Prostate gland (tissue), 2 donors: ENCODE results near the gene TCIRG1. TPM values are rescaled to one million over a fixed set of nuclear protein-coding genes. Genes with fewer than 3 reads are reported as not detected.

Experiments used
- DNase-seq: peaks from one replicate; pipeline ENCODE4 v3.0.0-alpha.2; 2019; ENCODE audit warnings: low spot score
- H3K27ac ChIP-seq, 2 donors: fragments of 200-600 bp; sonication (generic); 2 replicates each; pipeline ENCODE4 v1.5.1; 2017 to 2019
- H3K27me3 ChIP-seq: fragments of 200-600 bp; sonication (generic); replicated peaks from 2 replicates; pipeline ENCODE4 v1.5.1; 2019; ENCODE audit not compliant: insufficient read depth
- H3K36me3 ChIP-seq, 2 donors: fragments of 200-600 bp; sonication (generic); 1 replicate in 1 of 2; 2 replicates in 1 of 2; pipeline versions ENCODE4 v1.5.1 to v1.8.1; 2017 to 2019
- H3K4me1 ChIP-seq: fragments of 200-600 bp; sonication (generic); replicated peaks from 2 replicates; pipeline ENCODE4 v1.5.1; 2019
- H3K4me3 ChIP-seq, 2 donors: fragments of 200-600 bp; sonication (generic); 2 replicates each; pipeline ENCODE4 v1.5.1; 2017 to 2019
- H3K9me3 ChIP-seq: fragments of 200-600 bp; sonication (generic); 2 replicates; pipeline ENCODE4 v1.5.1; 2017
- POLR2A ChIP-seq: fragments of 450-650 bp; IDR thresholded peaks from one replicate; pipeline ENCODE4 v1.6.1; 2016; ENCODE audit warnings: antibody characterized with exemption, mild to moderate bottlenecking
- POLR2AphosphoS5 ChIP-seq: sonication (generic); formaldehyde crosslinking; IDR thresholded peaks from one replicate; pipeline ENCODE4 v1.6.1; 2017; ENCODE audit warnings: antibody characterized with exemption
- WGBS: methylation state at CpG from one replicate; pipeline ENCODE4 v1.1.5; 2018; 5-methylcytosine and 5-hydroxymethylcytosine counted together
- intact Hi-C: fragments of 100-400 bp; cut with DNase I; formaldehyde crosslinking; loops from one replicate; pipeline ENCODE4 v1.14.2; 2022
- total RNA-seq, 2 donors: library from RNA; depleted of rRNA; stranded (reverse); fragments of >200 nt; gene quantifications; one replicate each; pipeline ENCODE4 v1.1.0, GENCODE V29; 2016
- TF ChIP-seq, protein P1 (sequence below), 4 experiments: fragments of 200-600 bp in 2 of 4; fragments of 450-650 bp in 2 of 4; sonication (generic) in 2 of 4; IDR thresholded peaks; 1 replicate in 3 of 4; 2 replicates in 1 of 4; pipeline ENCODE4 v1.5.1; 2016 to 2019; ENCODE audit warnings: antibody characterized with exemption in 4 of 4, mild to moderate bottlenecking in 2 of 4, moderate library complexity in 2 of 4

Gene TCIRG1
- total RNA-seq, 2 donors from 2014 or later, result 114 to 118 TPM

DNA sequence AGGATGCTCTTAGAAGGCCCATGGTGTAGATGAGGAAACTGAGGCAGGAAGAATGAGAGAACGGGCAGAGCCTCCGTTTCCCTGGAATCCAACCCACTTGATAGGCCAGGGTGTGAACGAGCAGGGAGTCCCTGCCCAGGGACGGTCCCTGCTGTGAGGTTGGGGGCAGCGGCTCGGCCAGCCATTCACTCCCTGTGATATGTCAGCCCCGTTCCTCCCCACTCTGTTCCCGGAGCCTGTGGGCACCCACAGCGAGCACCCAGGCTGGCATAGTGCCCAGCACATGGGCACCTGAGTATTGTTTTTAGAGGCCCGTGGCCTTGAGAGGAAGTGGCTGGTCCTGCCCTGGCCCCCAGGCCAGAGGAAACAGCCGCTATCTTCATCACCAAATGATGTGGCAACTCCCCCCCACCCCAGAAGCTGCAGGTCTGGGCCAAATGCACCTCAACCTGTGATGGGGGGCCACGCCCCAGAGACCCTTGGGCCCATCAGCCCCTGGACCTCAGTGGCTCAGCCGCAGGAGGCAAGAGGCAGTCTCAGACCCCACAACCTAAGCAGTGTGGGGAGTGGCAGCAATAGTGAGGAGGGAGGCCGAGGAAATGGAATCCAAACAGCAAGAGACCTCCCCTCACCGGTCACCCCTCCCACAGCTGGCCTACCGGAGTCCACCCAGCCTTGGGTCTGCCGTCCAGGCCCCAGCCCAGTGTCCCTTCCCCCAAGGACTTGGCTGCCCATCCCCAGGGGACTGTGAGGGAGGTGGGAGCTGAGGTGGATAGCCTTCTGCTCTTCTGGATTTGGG lies 26.6 kb upstream of the TCIRG1 start:
- Histone ChIP-seq H3K27me3 (no peaks in the 10 kb centered on the region), H3K36me3 (no peaks in the 10 kb centered on the region), H3K9me3 (no peaks in the 10 kb centered on the region), H3K4me1 (no peaks in the 10 kb centered on the region), H3K27ac (peak overlapping the region in 1 of 2 donors; percentile 18), H3K4me3 (no peak overlapping the region)
- intact Hi-C loops, result no loop called here
- no peak for DNase-seq
- WGBS, result 93% methylated on average over 17 of the region's 17 CpGs
- TF ChIP-seq, protein P1, sequence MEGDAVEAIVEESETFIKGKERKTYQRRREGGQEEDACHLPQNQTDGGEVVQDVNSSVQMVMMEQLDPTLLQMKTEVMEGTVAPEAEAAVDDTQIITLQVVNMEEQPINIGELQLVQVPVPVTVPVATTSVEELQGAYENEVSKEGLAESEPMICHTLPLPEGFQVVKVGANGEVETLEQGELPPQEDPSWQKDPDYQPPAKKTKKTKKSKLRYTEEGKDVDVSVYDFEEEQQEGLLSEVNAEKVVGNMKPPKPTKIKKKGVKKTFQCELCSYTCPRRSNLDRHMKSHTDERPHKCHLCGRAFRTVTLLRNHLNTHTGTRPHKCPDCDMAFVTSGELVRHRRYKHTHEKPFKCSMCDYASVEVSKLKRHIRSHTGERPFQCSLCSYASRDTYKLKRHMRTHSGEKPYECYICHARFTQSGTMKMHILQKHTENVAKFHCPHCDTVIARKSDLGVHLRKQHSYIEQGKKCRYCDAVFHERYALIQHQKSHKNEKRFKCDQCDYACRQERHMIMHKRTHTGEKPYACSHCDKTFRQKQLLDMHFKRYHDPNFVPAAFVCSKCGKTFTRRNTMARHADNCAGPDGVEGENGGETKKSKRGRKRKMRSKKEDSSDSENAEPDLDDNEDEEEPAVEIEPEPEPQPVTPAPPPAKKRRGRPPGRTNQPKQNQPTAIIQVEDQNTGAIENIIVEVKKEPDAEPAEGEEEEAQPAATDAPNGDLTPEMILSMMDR (IDR thresholded peaks at IDR 0.05), result no peak
- TF ChIP-seq POLR2A (no peak), POLR2AphosphoS5 (no peak)

DNA sequence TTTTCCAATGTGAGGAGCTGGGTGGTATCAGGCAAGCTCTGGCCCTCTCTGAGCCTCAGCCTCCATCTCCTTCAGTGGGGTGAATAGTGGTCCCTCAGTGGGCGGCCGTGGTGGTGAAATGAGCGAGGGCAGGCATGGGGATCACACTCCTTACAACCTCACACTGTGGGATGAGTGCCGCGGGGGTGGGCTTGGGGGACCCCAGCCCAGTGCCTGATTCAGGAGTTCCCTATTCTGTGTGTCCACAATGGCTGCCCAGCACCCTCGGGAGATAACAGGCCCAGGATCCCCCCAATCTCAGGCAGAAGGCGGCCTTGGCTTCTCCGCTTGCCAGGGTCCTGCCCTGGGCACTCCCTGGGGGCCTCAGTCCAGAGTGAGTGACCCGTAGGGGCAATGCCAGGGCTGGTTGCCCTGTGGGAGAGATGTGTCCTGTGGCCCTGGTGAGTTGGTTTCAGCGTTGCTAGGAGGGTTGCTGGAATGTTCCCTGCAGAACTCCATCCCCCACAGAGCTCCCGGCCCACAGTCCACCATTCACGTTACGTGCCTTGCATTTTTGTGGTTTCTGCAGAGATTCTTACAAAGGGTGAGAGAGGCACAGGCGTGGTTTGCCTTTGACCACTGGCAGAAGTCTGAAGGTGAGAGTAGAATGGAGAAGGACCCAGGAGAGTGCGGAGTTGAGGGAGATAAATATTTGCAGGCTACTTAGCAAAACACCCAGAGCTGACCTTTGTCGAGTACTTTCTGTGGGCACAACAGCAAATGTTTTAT lies 25.8 kb upstream of the TCIRG1 start:
- no peaks in the 10 kb centered on the region for H3K9me3 ChIP-seq
- no peaks in the 10 kb centered on the region for H3K4me1 ChIP-seq
- no peak for DNase-seq
- H3K36me3 ChIP-seq, result no peaks in the 10 kb centered on the region
- 76% methylated on average over 14 of the region's 16 CpGs for WGBS
- H3K4me3 ChIP-seq, result no peak overlapping the region
- intact Hi-C loops, result no loop called here
- peak overlapping the region in 1 of 2 donors; percentile 28 for H3K27ac ChIP-seq
- H3K27me3 ChIP-seq, result no peaks in the 10 kb centered on the region
- TF ChIP-seq POLR2A (peak; percentile 45), POLR2AphosphoS5 (peak; percentile 21)
- TF ChIP-seq, protein P1 (IDR thresholded peaks at IDR 0.05), result no peak

GRCh38 chr11:68013611-68014156 lies 25.1 kb upstream of the TCIRG1 start:
- H3K4me1 ChIP-seq, result no peaks in the 10 kb centered on the region

GRCh38 chr11:68014157-68014946 lies 24.5 kb upstream of the TCIRG1 start:
- Histone ChIP-seq H3K9me3 (no peaks in the 10 kb centered on the region), H3K27me3 (no peaks in the 10 kb centered on the region), H3K4me1 (no peaks in the 10 kb centered on the region), H3K27ac (peak overlapping the region in 1 of 2 donors; percentile 28), H3K4me3 (no peak overlapping the region), H3K36me3 (no peaks in the 10 kb centered on the region)
- peak; percentile 9 for TF ChIP-seq POLR2AphosphoS5
- TF ChIP-seq, protein P1 (IDR thresholded peaks at IDR 0.05), result no peak
- peak; percentile 42 for TF ChIP-seq POLR2A
- WGBS, result 25% methylated on average over 16 of the region's 16 CpGs
- intact Hi-C loops, result no loop called here
- DNase-seq, result no peak

More at GRCh38 chr11:68013611-68014156, 25.1 kb upstream of the TCIRG1 start:
- no peaks in the 10 kb centered on the region for H3K27me3 ChIP-seq
- intact Hi-C loops, result no loop called here
- H3K27ac ChIP-seq, result peak overlapping the region in 1 of 2 donors; percentile 28
- H3K4me3 ChIP-seq, result no peak overlapping the region
- WGBS, result 86% methylated on average over 14 of the region's 14 CpGs
- no peak for DNase-seq
- H3K9me3 ChIP-seq, result no peaks in the 10 kb centered on the region
- TF ChIP-seq POLR2A, result no peak
- TF ChIP-seq POLR2AphosphoS5, result no peak
- TF ChIP-seq, protein P1 (IDR thresholded peaks at IDR 0.05), result no peak
- H3K36me3 ChIP-seq, result no peaks in the 10 kb centered on the region
